NCI-H510A (cell line): Measurements from ENCODE around the gene SPX.

Experiments
- DNase-seq: peaks from one replicate; lab custom pipeline; 2025; lab: John Stamatoyannopoulos, UW

Gene SPX

DNA sequence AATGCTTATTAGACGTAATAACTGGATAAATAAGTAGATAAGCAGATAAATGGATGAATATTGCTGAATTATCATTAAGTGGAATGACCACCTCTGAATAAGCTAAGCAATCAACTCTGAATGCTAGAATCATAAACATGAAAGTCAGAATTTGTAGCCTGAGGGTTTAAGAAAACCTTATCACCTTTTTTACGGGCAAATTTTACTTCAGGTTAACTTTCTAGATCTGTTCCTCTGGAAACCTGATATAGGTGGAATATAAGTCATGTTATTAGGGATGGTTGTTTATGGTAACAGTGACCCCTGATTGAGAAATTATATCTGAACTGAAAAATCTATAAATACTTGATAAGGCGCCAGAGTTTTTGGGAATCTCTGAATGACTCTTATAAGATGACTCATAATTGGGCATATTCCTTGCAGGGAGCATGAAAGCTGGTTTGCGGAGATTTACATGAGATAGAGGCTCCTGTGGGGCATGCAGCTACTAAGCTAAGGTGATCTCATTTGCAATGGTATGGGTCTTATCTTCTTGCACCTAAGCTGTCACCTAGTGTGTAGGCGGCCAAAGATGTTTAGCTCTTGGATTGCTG is 12.1 kb downstream of the SPX start:
- no peak for DNase-seq

DNA sequence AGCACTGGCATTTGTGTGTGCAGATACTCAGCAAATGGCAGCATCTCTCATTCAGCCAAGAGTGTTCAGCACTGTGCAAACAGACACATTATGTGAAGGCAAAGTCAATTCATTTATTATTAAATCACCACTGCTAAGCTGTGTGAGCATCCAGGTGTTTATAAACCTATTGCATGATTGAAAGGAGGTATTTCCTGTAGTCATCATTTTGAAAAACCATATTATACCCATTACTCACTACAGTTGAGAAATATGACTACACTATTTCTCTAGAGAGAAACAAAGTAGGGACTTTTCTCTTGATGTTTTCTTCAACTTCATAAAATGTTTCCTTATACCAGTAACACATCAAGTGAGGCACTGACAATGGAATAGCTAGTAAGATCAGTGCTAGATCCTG is 13.7 kb downstream of the SPX start:
- peak; percentile 1 for DNase-seq

DNA sequence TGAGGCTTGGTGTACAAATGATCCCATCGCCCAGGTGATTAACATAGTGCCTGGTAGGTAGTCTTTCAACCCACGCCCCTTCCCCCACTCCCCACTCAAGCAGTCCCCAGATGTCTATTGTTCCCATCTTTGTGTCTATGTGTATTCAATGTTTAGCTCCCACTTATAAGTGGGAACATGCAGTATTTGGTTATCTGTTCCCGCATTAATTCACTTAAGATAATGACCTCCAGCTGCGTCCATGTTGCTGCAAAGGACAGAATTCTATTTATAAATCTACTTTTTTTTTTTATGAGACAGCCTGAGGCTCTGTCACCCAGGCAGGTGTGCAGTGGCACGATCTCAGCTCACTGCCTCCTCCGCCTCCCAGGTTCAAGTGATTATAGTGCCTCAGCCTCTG is 15.7 kb downstream of the SPX start:
- DNase-seq = no peak

DNA sequence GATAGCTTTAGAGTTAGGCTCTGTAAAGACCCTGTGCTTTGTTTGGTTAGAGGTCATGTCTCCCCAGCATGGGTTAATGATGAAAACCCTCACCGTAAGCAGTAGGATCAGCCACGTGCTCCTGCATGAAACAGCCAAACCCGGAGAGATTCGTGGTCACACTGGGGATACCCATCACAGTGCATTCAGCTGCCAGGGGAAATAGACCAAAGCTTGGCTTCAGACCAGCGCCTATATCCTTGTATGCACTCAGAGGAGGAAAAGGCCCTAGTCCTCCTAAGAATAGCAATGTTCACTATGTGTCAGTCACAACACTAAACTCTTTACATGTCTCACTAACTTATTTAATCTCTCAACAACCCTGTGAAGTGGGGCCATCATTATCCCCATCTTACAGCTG is 16.3 kb downstream of the SPX start:
- DNase-seq = no peak

DNA sequence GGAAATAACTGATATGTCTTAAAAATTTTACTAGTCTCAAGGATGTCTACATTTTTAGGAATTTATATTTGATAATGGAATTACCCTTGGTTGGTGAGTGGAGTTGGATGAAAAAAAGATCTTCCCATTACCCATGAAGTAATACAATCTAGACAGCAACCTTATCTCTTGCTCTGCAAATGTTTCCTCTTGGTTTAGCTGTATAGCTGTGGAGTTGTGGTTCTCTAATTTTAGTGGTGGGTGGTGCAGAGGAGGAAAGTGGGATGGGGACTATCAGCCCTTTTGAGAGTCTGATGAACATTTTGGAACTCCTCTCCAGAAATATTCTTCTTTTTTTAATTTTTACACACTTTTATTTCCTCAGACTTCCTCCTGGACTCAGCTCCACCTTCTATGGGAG is 17.1 kb downstream of the SPX start:
- DNase-seq = no peak

DNA sequence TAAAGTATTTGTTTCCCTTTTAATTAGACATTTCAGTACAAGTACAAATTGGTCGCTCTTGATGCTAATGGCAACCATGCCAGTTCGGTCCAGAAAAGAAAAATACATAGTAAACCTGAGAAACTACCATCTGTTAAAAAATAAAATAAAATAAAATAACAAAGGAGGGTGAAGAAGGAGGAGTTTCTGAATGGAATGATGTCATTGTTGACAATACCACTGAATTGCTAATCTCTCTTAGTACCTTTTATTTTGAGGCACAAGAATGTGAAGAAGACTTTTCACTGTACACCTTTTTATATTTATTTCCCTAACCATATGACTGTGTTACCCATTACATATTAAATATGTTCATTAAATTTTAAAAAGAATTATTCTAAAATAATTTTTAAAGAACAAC is 19.5 kb downstream of the SPX start:
- no peak for DNase-seq

DNA sequence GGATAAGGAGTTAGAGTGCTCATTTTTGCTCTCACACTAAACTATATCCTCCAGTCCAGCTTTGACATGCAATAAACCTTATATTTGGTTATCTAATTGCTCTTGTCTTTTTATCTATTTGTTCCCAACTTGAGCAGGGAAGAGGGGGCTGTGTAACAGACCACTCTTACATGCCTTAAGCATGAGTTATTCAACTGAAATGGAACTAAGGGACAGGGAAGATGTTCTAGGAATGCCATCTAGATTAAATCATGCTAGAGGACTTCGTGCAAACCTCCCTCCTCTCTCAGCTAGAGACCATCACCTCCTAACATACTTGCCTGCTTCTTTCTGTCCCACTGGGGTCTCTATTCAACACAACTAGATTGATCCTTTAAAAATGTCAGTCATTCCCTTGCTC is 20.6 kb downstream of the SPX start:
- no peak for DNase-seq

DNA sequence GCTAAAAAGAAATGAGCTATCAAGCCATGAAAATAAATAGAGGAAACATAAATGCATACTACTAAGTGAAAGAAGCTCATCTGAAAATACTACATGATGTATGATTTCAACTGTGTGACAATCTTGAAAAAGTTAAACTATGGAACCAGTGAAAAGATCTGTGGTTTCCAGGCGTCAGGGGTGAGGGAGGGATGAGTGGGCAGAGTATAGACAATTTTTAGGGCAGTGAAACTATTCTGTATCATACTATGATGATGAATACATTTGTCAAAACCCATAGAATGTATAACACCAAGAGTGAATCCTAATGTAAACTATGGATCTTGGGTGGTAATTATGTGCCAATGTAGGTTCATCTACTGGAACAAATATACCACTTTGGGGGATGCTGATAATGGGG is 21.3 kb downstream of the SPX start:
- no peak for DNase-seq

DNA sequence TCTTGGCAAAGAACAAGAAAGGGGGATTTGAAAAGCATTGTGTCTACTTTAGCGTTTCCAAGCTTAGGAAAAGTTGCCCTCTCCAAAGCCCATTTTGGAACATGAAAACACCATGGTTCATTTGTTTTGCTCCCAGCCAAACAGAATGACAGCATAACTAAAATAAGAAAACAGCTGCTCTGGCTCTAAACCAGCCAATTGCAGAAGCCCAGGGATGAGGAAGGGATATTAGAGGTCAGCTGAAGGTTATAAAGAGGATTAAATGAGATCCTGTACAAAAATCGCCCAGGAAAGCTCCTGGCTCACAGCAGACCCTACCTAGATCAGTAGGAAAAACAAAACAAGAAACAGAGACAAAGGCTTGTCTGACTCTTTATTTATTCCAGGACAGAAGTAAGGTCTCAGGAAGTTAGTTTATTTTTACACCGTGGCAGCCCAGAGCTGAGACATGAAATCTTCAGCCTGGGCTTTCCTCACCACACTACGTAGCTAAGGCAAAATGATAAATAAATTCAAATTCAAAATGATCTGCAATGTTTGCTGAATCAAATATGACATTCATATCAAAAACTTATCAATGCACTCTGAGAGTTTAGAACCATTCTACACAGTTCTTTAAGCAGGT is 25.9 kb downstream of the SPX start:
- no peak for DNase-seq

DNA sequence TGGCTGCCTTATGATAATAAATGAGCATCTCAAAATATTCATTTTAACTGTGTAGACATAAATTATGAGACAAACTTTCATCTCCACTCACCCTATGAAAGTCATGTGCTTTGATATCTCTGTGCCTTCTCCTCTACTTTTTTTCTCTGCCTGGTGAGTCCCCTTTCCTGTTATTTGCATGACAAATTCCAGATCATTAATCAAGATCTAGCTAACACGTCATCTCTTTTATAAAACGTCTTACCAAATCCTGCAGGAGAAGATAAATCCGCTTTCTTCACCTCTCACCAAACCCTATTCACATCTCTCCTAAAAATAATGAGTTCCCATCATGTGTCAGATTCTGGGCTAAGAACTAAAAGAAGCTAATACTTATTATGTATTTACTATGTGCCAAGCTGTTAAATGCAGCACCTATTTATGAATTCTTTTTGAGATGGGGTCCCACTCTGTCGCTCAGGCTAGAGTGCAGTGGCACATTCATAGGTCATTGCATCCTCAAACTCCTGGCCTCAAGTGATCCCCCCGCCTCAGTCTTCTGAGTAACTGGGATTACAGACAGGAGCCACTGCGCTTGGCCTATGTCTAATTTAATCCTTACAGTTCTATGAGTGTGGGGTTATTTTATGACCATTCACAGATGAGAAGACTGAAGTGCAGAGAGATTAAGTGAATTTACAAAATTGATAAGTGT is 26.7 kb downstream of the SPX start:
- no peak for DNase-seq

DNA sequence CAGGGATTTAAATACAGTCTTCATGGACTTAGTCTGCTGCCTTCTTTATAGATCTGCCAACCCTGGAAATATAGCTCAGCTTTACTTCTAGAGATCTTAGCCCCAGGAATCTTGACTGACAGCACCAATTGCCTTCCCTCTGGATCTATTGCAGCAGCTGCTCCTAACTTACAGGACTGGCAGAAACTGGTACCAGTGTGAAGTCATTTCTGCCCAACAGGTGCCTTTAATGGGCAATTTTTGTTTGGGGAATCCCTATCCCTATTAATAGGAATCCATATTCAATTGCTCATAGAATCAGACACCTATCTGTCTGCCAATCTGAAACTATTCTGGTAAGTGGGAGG is 27.2 kb downstream of the SPX start:
- no peak for DNase-seq

DNA sequence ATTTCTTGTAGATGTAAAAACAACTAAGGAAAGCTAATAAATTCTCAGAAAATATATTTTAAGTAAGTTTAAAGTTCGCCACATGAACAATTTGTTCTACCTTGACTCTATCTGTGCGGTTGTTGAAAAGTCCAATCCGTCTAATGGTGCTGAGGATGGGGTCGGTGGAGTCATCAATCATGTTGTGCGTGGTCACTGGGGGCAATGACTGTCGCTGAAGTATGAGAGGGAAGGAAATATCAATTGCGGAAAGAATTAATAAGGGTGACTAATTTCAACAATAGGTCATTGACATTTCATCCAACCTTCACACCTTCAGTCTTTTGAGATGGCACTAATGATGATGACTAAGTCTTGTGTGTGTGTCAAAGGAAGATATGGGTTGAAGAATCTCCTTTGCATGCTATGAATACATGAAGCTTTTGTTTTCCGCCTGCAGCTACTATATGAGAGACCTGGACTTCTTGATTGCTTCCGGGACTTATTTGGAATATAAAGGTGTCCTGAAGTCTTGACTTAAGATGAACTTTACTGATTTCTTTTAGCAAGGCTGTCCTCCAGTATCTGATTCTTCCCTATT is 32.1 kb downstream of the SPX start:
- DNase-seq = no peak

DNA sequence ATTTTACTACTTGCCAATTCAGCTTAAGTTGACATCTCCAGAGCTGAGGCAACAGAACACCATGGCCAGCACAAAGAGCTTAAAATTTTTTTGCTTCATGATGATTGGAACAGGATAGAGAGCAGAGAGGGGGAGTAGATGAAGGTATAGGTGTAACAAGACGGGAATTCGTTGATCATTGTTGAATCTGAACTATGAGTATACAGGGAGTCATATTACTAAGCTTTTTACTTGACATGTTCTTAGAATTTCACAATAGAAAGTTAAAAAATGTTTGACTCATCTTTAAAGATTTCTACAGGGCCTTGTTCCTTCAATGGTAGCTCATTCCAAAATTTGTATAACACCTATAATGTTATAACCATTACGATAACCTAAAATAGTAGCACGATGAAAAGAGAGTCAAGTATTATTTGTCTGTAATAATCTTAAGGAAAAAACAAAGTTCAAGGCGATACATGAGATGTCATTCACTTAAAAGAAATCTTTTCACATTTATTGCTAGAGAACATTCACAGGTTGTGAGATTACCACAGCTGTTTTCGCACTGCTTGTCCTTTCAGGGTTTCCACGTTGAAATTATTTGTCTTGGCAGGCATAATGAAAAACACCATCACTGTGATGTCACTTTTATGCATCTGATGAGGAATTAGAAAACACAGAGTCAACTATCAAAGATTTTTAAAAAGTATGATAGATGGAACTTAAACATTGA is 33.9 kb downstream of the SPX start:
- DNase-seq = no peak

DNA sequence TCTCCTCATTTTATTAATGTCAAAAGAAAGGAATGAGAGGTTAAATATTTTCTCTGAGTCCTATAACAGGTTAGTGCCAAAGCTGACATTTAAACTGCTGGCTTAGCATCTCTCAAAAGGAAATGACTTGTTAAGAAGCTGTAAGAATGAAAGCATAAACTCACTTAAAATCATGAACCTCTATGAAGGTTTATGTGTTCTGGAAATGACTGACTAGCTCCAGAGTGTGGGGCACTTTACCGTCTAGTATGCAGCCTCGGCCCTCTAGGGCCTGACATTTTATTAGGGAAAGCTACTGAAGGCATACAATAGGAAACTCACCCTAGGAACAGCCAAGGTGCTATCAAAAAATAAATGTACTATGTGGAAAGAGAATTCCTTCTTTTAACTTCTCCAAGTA is 35.1 kb downstream of the SPX start:
- no peak for DNase-seq

DNA sequence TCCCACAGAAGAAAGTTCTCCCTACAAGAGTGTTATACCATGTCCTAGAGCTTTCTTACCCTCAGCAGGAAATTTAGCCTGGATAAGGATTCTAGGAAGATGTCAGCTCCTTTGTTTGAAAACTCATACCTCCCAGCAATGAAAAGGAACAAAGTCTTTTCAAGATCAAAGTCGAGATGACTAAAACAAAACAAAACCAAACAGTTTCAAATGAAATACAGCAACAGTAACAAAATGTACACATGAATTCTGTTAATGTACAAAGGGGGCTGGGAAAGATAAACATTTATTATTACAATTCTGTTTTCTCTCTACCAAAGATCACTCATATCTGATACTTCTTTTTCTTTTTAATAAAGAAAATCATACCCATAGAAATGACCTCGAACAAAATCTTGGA is 36.8 kb downstream of the SPX start:
- no peak for DNase-seq

DNA sequence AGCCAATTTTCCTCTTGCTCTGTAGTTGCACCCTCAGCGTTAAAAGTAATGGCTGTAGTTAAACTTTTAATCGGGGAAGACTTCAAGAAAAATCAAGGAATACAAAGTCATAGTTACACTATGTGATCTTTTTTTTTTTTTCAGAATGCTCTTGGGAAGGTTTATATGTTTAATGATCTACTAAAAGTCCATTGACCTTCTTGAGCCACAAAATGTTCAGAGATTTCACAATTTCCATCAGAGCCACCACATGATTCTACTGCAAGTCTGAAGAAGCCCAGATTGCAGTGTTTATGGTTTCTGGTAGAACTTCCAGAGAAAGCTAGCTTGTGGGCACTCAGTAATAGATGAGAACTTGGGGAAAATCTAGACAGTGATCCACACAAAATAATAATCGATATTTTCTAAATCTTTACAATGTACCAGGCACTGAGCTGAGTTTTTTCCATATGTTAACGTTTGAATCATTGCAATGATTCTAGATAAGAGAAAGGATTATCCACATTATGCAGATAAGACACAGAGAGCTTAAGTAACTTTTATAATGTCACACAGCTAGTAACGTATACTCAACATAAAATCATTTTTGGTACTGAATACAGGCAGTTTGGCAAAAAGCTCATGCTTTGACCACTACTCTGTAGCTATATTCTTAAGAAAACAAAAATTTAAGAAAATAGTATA is 40.3 kb downstream of the SPX start:
- DNase-seq = no peak

DNA sequence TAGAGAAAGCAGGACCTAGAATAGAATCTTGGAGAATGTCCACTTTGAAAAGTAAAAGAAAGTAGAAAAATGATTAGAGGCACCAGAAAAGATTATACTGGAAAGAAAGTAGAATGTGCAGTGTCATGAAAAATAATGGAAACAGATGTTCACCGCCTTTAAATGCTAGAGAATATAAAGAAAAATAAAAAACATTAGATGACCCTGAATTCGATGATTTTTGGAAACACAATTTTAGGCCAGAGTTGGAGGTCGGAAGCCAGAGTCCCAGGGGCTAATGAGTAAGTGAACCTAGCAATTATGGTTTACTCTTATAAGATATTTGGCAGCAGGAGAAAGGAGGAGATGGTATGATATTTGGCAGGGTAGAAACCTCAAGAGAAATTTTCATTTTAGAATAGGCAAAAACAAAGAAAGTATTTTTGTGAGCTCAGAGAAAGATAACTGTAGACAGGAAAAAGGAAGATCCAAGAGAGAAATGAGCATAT is 40.9 kb downstream of the SPX start:
- DNase-seq = no peak

DNA sequence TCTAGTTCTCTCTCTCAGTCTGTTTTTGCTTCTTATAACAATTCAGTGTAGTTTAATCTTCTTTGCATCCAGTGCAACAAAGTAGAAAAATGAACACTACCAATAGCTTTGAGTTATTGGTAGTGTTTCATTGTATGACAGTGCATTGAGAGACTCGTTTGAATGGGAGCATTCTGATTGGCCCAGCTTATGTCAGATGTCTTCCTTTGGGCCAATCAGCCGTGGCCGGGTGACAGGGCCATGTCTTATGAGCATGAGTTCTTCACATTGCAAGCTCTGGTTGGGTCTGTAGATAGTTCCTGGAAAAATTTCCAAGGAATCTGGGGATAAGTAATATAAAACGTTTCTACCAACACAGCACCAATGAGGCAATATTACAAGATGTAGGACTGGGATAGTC is 42.0 kb downstream of the SPX start:
- DNase-seq = no peak

DNA sequence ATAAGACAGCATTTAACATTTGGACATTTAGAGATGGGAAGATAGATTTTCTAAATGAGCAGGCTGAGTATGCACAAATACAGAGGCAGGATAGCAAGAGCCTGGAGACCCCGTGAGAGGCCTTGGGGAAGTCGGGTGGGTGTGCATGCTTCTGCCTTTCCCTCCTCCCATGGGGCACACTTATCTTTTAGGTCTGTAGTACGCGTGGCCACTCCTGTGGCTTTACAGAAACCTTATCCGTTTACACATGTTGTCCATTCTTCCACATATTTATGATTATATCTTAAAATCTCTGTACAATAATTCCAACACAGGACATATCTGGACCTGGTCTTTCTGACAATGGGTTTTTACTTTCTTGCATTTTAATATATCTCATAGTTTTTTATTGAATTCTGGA is 45.0 kb downstream of the SPX start:
- DNase-seq = no peak

DNA sequence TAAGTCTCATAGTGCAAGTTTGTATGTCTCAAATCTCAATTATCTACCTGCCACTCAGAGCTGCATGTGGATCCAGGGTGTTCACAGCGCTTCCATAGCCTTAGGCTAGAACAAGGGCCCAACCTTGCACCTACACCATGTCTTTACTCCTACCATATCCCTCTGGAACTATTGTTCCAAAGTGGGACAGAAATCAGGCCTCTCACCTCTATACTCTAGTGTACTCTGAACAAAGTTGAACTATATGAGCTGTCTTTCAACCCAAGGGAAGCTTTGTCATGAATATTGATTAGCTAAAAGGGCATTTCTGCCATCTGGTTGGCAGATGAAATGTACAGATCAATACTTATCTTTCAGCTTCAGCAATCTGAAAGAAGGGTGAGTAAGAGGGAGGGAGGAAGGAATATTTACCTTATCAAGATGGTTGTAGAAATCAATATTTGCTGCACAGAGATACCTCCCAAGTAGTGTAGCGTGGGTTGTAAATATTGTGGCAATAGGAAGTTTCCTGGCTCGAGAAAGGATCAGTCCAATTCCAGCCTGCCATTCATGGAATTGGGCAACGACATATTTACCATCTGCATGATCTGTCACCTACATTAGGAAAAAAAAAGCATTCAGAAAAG is 47.8 kb downstream of the SPX start:
- no peak for DNase-seq

DNA sequence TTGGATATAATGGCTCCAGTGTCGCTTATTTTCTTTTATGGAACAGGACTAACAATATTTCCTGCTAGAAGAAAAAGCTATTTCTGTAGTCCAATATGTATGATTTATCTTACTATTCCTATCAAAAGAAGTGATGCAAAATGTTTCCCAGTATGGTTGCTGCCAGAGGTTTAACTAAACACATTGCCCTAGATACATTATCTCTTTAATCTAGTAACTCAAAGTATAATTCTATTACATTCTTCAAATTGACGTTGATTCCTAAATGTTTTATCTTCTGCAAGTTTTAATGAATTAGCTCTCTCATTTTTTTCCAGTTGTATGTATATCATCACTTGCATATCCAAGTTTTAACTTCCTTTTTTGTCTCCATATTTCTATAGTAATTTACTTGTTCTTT is 50.3 kb downstream of the SPX start:
- no peak for DNase-seq

DNA sequence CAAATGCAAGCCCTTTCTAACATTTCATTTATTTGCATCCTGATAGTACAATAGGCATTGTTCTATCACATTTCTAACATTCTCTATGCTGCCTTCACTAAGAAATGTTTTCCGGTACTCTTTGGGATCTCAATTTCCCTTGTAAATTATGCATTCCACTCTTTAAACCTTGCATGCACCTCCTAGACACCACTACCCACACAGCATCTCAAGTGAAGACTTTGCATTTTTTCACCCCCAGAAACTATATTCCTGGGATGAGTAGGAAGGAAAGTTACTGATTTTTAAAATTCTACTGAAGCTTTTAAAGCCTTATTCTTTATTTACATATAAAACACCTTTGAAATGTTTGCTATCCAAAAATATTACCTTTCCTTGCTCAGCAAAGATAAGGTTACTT is 51.4 kb downstream of the SPX start:
- no peak for DNase-seq
